Liver (tissue), 3 donors: ENCODE results near the gene EXD3.

Experiments
- CTCF ChIP-seq: fragments of 150-350 bp; IDR thresholded peaks from 2 replicates; pipeline ENCODE4 v1.5.1; 2017; ENCODE audit warnings: improper control_type of control experiment, low read depth, low read length; ENCODE audit not compliant: missing input control
- EGR1 ChIP-seq, 2 donors: IDR thresholded peaks; 2 replicates each; pipeline ENCODE4 v1.6.1; 2016 to 2018; ENCODE audit warnings: antibody characterized with exemption in 2 of 2, low read depth in 2 of 2
- FOXA2 ChIP-seq: IDR thresholded peaks from 2 replicates; pipeline ENCODE4 v1.6.1; 2016; ENCODE audit warnings: antibody characterized with exemption
- JUND ChIP-seq, 2 donors: IDR thresholded peaks; 2 replicates each; pipeline ENCODE4 v1.6.1; 2016; ENCODE audit warnings: antibody characterized with exemption in 2 of 2
- RAD21 ChIP-seq, 2 donors: IDR thresholded peaks; 2 replicates each; pipeline ENCODE4 v1.6.1; 2016; ENCODE audit warnings: antibody characterized with exemption in 2 of 2, mild to moderate bottlenecking in 2 of 2
- TAF1 ChIP-seq: conservative IDR thresholded peaks from 2 replicates; pipeline ENCODE4 v1.6.1; 2016; ENCODE audit warnings: antibody characterized with exemption, mild to moderate bottlenecking
- YY1 ChIP-seq: IDR thresholded peaks from 2 replicates; pipeline ENCODE4 v1.6.1; 2016; ENCODE audit warnings: antibody characterized with exemption, mild to moderate bottlenecking
- TF ChIP-seq, protein P1 (sequence below): IDR thresholded peaks from 2 replicates; pipeline ENCODE4 v1.6.1; 2016; ENCODE audit warnings: antibody characterized with exemption
- donor health status: healthy.
- donor health status: healthy.

DNA sequence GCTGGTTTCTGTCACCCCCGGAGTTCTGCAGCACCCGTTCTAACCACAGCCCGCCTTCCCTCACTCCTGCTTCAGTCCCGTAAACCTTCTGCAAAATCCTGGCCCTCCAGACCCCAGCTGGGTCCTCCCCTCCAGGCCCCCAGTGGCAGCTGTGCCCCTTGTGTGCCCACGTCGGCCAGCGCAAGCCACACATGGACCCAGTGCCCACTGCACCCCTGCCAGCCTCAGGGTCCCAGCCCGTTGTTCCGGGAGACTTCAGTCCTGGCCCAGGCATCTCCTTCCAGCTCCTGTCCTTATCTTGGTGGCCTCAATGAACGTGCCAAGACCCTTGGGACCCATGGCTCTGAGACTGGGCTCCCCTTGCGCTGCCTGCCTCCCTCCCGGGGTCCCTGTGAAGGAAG, 43.2 kb downstream of the EXD3 start:
- TF ChIP-seq CTCF, result no peak
- TF ChIP-seq TAF1, result no peak
- no peak for TF ChIP-seq RAD21 (IDR thresholded peaks at IDR 0.05)
- TF ChIP-seq JUND (IDR thresholded peaks at IDR 0.05), result no peak
- TF ChIP-seq FOXA2, result no peak
- TF ChIP-seq YY1, result no peak
- TF ChIP-seq, protein P1, sequence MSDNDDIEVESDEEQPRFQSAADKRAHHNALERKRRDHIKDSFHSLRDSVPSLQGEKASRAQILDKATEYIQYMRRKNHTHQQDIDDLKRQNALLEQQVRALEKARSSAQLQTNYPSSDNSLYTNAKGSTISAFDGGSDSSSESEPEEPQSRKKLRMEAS, result no peak
- no peak for TF ChIP-seq EGR1 (IDR thresholded peaks at IDR 0.05; ENCODE audit: low read depth in 2 of 2)
